Measurements from ENCODE around the gene HPSE2. TPM values are rescaled to one million over a fixed set of nuclear protein-coding genes. Genes with fewer than 3 reads are reported as not detected.

Gene HPSE2
- total RNA-seq, 1 experiment from 2014 or later, result not detected

GRCh38 chr10:99013885-99014284 lies 221.8 kb downstream of the HPSE2 start:
- H3K4me1 ChIP-seq (ENCODE audit: control insufficient read depth, insufficient read depth, low read length), result no peaks in the 10 kb centered on the region
- no TSS peak for BruUV-seq (replicated peaks)
- intact Hi-C loops (cut with micrococcal nuclease; ENCODE audit: unreplicated experiment) (no loop called here), in situ Hi-C loops (cut with HindIII; ENCODE audit: low pct_unique_long_range_greater_than_20kb, low sequenced_read_pairs) (no loop called here)
- no peaks in the 10 kb centered on the region; the same call in 1 of the 2 replicates for H3K27me3 ChIP-seq (ENCODE audit: control insufficient read depth, insufficient read depth, low read length)
- ChIA-PET POLR2A (no interaction called here), CTCF (no interaction called here)
- H3K36me3 ChIP-seq (ENCODE audit: control insufficient read depth, insufficient read depth, low read length), result no peaks in the 10 kb centered on the region
- ATAC-seq (no peak), DNase-seq (ENCODE audit: low read depth, low spot score) (no peak)
- TF ChIP-seq POLR2AphosphoS5 (IDR thresholded peaks at IDR 0.05; ENCODE audit: low read depth, low read length) (no peak), SIN3A (IDR thresholded peaks at IDR 0.05; ENCODE audit: borderline replicate concordance, insufficient read depth, low read depth, low read length) (no peak), TCF7L2 (IDR thresholded peaks at IDR 0.05; ENCODE audit: low read depth, low read length) (no peak), REST (IDR thresholded peaks at IDR 0.05; ENCODE audit: insufficient read depth in 1 of 2, low read depth in 2 of 2, low read length in 1 of 2) (no peak), CTCF (IDR thresholded peaks at IDR 0.05) (no peak)
- no peaks in the 10 kb centered on the region for H3K9me3 ChIP-seq (ENCODE audit: control insufficient read depth, insufficient read depth, low read depth, low read length)
- H3K27ac ChIP-seq (ENCODE audit: low read length), result no peak overlapping the region
- H3K4me3 ChIP-seq (ENCODE audit: low read depth in 2 of 2, low read length in 2 of 2), result no peak overlapping the region

- H3K36me3 ChIP-seq (ENCODE audit: control insufficient read depth, insufficient read depth, low read length), result no peaks in the 10 kb centered on the region
- TF ChIP-seq CTCF (IDR thresholded peaks at IDR 0.05), result no peak
- TF ChIP-seq REST (IDR thresholded peaks at IDR 0.05; ENCODE audit: insufficient read depth in 1 of 2, low read depth in 2 of 2, low read length in 1 of 2), result no peak
- TF ChIP-seq TCF7L2 (IDR thresholded peaks at IDR 0.05; ENCODE audit: low read depth, low read length), result no peak
- TF ChIP-seq SIN3A (IDR thresholded peaks at IDR 0.05; ENCODE audit: borderline replicate concordance, insufficient read depth, low read depth, low read length), result no peak
- no peak for TF ChIP-seq POLR2AphosphoS5 (IDR thresholded peaks at IDR 0.05; ENCODE audit: low read depth, low read length)
These were observed 225.4 kb downstream of the HPSE2 start for GRCh38 chr10:99010286-99010685.

More at GRCh38 chr10:99010286-99010685, 225.4 kb downstream of the HPSE2 start:
- Histone ChIP-seq H3K27ac (ENCODE audit: low read length) (no peak overlapping the region), H3K27me3 (ENCODE audit: control insufficient read depth, insufficient read depth, low read length) (no peaks in the 10 kb centered on the region; the same call in 1 of the 2 replicates), H3K4me1 (ENCODE audit: control insufficient read depth, insufficient read depth, low read length) (no peaks in the 10 kb centered on the region), H3K9me3 (ENCODE audit: control insufficient read depth, insufficient read depth, low read depth, low read length) (no peaks in the 10 kb centered on the region), H3K4me3 (ENCODE audit: low read depth in 2 of 2, low read length in 2 of 2) (no peak overlapping the region)
- no peak for DNase-seq (ENCODE audit: low read depth, low spot score)
- BruUV-seq (replicated peaks), result no TSS peak
- in situ Hi-C loops (cut with HindIII; ENCODE audit: low pct_unique_long_range_greater_than_20kb, low sequenced_read_pairs), result no loop called here
- intact Hi-C loops (cut with micrococcal nuclease; ENCODE audit: unreplicated experiment), result no loop called here
- CTCF ChIA-PET, result no interaction called here
- POLR2A ChIA-PET, result no interaction called here
- no peak for ATAC-seq
